Thoracic aorta (tissue), 2 donors: ENCODE measurements around the gene SPN. TPM values are rescaled to one million over a fixed set of nuclear protein-coding genes. Genes with fewer than 3 reads are reported as not detected.
A peak's percentile ranks its signal among the peaks of the same experiment; 100 is the strongest.

Experiments used
- ATAC-seq: fragments of 150-250 bp; one replicate; pipeline ENCODE4 v1.8.0; 2017; ENCODE audit warnings: low read depth; ENCODE audit not compliant: insufficient number of reproducible peaks, low FRiP score
- DNase-seq: peaks from one replicate; pipeline ENCODE4 v3.0.0-alpha.2; 2020; ENCODE audit warnings: low spot score
- H3K27ac ChIP-seq, 2 donors: fragments of 200-600 bp; sonication (generic); 1 replicate in 1 of 2; 2 replicates in 1 of 2; pipeline ENCODE4 v1.5.1; 2016; ENCODE audit warnings: mild to moderate bottlenecking in 2 of 2, moderate library complexity in 2 of 2
- H3K27me3 ChIP-seq: fragments of 200-600 bp; sonication (generic); replicated peaks from 2 replicates; pipeline ENCODE4 v1.6.0; 2016; ENCODE audit warnings: mild to moderate bottlenecking; ENCODE audit not compliant: insufficient read depth
- H3K36me3 ChIP-seq: fragments of 200-600 bp; sonication (generic); one replicate; pipeline ENCODE4 v1.5.1; 2016
- H3K4me1 ChIP-seq, 2 donors: fragments of 200-600 bp; sonication (generic); 1 replicate in 1 of 2; 2 replicates in 1 of 2; pipeline versions ENCODE4 v1.5.1 to v1.6.0; 2016; ENCODE audit warnings: low read depth in 2 of 2, mild to moderate bottlenecking in 1 of 2; ENCODE audit not compliant: control insufficient read depth in 1 of 2
- H3K4me3 ChIP-seq: fragments of 200-600 bp; sonication (generic); 2 replicates; pipeline ENCODE4 v1.5.1; 2016; ENCODE audit warnings: mild to moderate bottlenecking
- H3K9me3 ChIP-seq: fragments of 200-600 bp; sonication (generic); 2 replicates; pipeline ENCODE4 v1.5.1; 2016
- CTCF ChIP-seq: fragments of 200-600 bp; sonication (generic); IDR thresholded peaks from one replicate; pipeline ENCODE4 v1.5.1; 2019; ENCODE audit warnings: antibody characterized with exemption
- total RNA-seq, 2 donors: library from RNA; depleted of rRNA; stranded (reverse); fragments of >200 nt; gene quantifications; one replicate each; pipeline versions ENCODE4 v1.1.0 to v1.2.3, GENCODE V29; 2016

The SPN gene
- total RNA-seq, 2 donors from 2014 or later, result 1.1 to 10.2 TPM

- peaks cover 0 to 7% of the 10 kb centered on the region in 2 donors for H3K4me1 ChIP-seq
- DNase-seq (no peak), ATAC-seq (no peak)
- no peak overlapping the region for H3K4me3 ChIP-seq
- no peaks in the 10 kb centered on the region for H3K9me3 ChIP-seq
- no peak overlapping the region for H3K27ac ChIP-seq
- TF ChIP-seq CTCF, result no peak
- no peaks in the 10 kb centered on the region for H3K36me3 ChIP-seq
- no peaks in the 10 kb centered on the region for H3K27me3 ChIP-seq
These were observed 35.7 kb downstream of the SPN start for GRCh38 chr16:29698484-29699323.

GRCh38 chr16:29699324-29700219, 36.5 kb downstream of the SPN start:
- Histone ChIP-seq H3K4me1 (peaks cover 0 to 5% of the 10 kb centered on the region in 2 donors), H3K4me3 (no peak overlapping the region), H3K27me3 (no peaks in the 10 kb centered on the region), H3K9me3 (no peaks in the 10 kb centered on the region), H3K27ac (no peak overlapping the region), H3K36me3 (no peaks in the 10 kb centered on the region)
- no peak for TF ChIP-seq CTCF
- no peak for DNase-seq
- ATAC-seq, result no peak

- H3K9me3 ChIP-seq, result no peaks in the 10 kb centered on the region
- no peaks in the 10 kb centered on the region for H3K36me3 ChIP-seq
- no peaks in the 10 kb centered on the region for H3K4me1 ChIP-seq
- no peak overlapping the region for H3K4me3 ChIP-seq
- no peaks in the 10 kb centered on the region for H3K27me3 ChIP-seq
- DNase-seq (peak; percentile 19), ATAC-seq (peak; percentile 26)
- no peak overlapping the region for H3K27ac ChIP-seq
- peak; percentile 90 for TF ChIP-seq CTCF
These were observed 37.4 kb downstream of the SPN start for GRCh38 chr16:29700253-29700987.

- no peak for DNase-seq
- no peak overlapping the region for H3K4me3 ChIP-seq
- H3K9me3 ChIP-seq, result no peaks in the 10 kb centered on the region
- no peak overlapping the region for H3K27ac ChIP-seq
- no peak for TF ChIP-seq CTCF
- H3K4me1 ChIP-seq, result no peaks in the 10 kb centered on the region
- ATAC-seq, result no peak
- no peaks in the 10 kb centered on the region for H3K27me3 ChIP-seq
- no peaks in the 10 kb centered on the region for H3K36me3 ChIP-seq
These were observed 38.1 kb downstream of the SPN start for GRCh38 chr16:29701214-29701555.
